K562 (cell line): ENCODE results near the gene OPA3. TPM values are rescaled to one million over a fixed set of nuclear protein-coding genes. Genes with fewer than 3 reads are reported as not detected.

Source experiments
- ATAC-seq: fragments of 200-7000 bp; cut with Tn5 transposase; 3 replicates; pipeline ENCODE4 v1.9.1; 2020; ENCODE audit warnings: moderate library complexity
- BruUV-seq: library from RNA; stranded (reverse); fragments of 400-500 nt; replicated peaks from 2 replicates; lab custom pipeline; 2021; lab: Mats Ljungman, UMichigan
- CTCF ChIA-PET: fragments of 300-600 bp; formaldehyde crosslinking; extraction: SDS; loops from one replicate; lab custom pipeline; 2021; ENCODE audit warnings: low intra/inter-chr PET ratio; lab: Yijun Ruan, JAX
- POLR2A ChIA-PET: fragments of 300-600, 350-650 bp; sonication (Branson Sonifier 250); formaldehyde crosslinking; extraction: SDS; loops from one replicate; lab custom pipeline; 2021; ENCODE audit warnings: antibody characterized with exemption, inconsistent platforms; lab: Yijun Ruan, JAX
- DNase-seq, 4 experiments: peaks; one replicate each; pipeline versions ENCODE4 v3.0.0 to v3.0.0-alpha.2; 2011 to 2018; ENCODE audit warnings: low spot score in 3 of 4, mixed read lengths in 3 of 4; ENCODE audit errors: extremely low read depth in 1 of 4
- FAIRE-seq: peaks from 2 replicates; lab custom pipeline; 2011; peaks lifted over from hg19 to GRCh38; lab: Jason Lieb, UNC
- H2AFZ ChIP-seq: 2 replicates; pipeline ENCODE4 v1.6.0; 2011; ENCODE audit warnings: low read depth, low read length, control low read depth, inconsistent platforms
- H3K27ac ChIP-seq: fragments of 200-600 bp; 3 replicates; pipeline ENCODE4 v1.8.0; 2011; ENCODE audit warnings: low read depth, mild to moderate bottlenecking, control low read depth, inconsistent platforms, low read length, moderate library complexity, mixed read lengths; ENCODE audit errors: extremely low read depth
- H3K27me3 ChIP-seq, 2 experiments: fragments of 300-600 bp in 1 of 2; 2 replicates in 1 of 2; 3 replicates in 1 of 2; pipeline versions ENCODE4 v1.6.0 to v1.8.0; 2011; ENCODE audit warnings: inconsistent platforms in 2 of 2, low read length in 2 of 2, mild to moderate bottlenecking in 1 of 2, mixed read lengths in 1 of 2, moderate library complexity in 1 of 2; ENCODE audit not compliant: control insufficient read depth in 2 of 2, insufficient read depth in 2 of 2
- H3K36me3 ChIP-seq: fragments of 300-600 bp; 3 replicates; pipeline ENCODE4 v1.8.0; 2011; ENCODE audit warnings: mild to moderate bottlenecking, low read length, inconsistent platforms; ENCODE audit not compliant: control insufficient read depth, insufficient read depth
- H3K4me1 ChIP-seq, 2 experiments: fragments of 200-600 bp in 1 of 2; replicated peaks in 1 of 2; 2 replicates in 1 of 2; 3 replicates in 1 of 2; pipeline versions ENCODE4 v1.5.1 to v1.8.0; 2011; ENCODE audit warnings: inconsistent platforms in 2 of 2, low read length in 2 of 2, mild to moderate bottlenecking in 1 of 2, mixed read lengths in 1 of 2, moderate library complexity in 1 of 2; ENCODE audit not compliant: control insufficient read depth in 2 of 2, insufficient read depth in 2 of 2
- H3K4me2 ChIP-seq: 2 replicates; pipeline ENCODE4 v1.6.1; 2011; ENCODE audit warnings: low read length, control low read depth, inconsistent platforms, mixed read lengths; ENCODE audit not compliant: insufficient read depth
- H3K4me3 ChIP-seq: fragments of 200-600 bp; sonication (generic), shearing (Covaris generic); 2 replicates; pipeline ENCODE4 v1.5.1; 2016; ENCODE audit warnings: control low read depth, inconsistent platforms
- H3K79me2 ChIP-seq: fragments of 200-600 bp; 3 replicates; pipeline ENCODE4 v1.8.0; 2011; ENCODE audit warnings: low read length, inconsistent platforms; ENCODE audit not compliant: control insufficient read depth, insufficient read depth
- H3K9ac ChIP-seq, 2 experiments: 2 replicates each; pipeline versions ENCODE4 v1.6.0 to v1.6.1; 2011; ENCODE audit warnings: low read depth in 2 of 2, low read length in 2 of 2, control low read depth in 1 of 2, inconsistent platforms in 1 of 2, mild to moderate bottlenecking in 1 of 2, mixed read lengths in 1 of 2; ENCODE audit not compliant: insufficient read depth in 1 of 2
- H3K9me1 ChIP-seq: one replicate; pipeline ENCODE4 v1.6.0; 2011; ENCODE audit warnings: inconsistent platforms, mild to moderate bottlenecking, low read length, moderate library complexity; ENCODE audit not compliant: control insufficient read depth, insufficient read depth
- H3K9me3 ChIP-seq: replicated peaks from 2 replicates; pipeline ENCODE4 v1.5.1; 2011; ENCODE audit warnings: low read depth, low read length, inconsistent platforms; ENCODE audit not compliant: control insufficient read depth, insufficient read depth
- H4K20me1 ChIP-seq: replicated peaks from 2 replicates; pipeline ENCODE4 v1.6.1; 2011; ENCODE audit warnings: low read length, inconsistent platforms, mixed read lengths; ENCODE audit not compliant: control insufficient read depth, insufficient read depth
- ATF4 ChIP-seq: fragments of 450-650 bp; formaldehyde crosslinking; IDR thresholded peaks from 2 replicates; pipeline ENCODE4 v1.4.0; 2022; ENCODE audit warnings: mild to moderate bottlenecking, moderate library complexity
- BCL6 ChIP-seq: fragments of 250-450 bp; sonication (Bioruptor Pico); IDR thresholded peaks from 2 replicates; pipeline ENCODE4 v1.4.0; 2020
- ZKSCAN1 ChIP-seq: fragments of 150-350 bp; IDR thresholded peaks from 2 replicates; pipeline ENCODE4 v1.6.1; 2016; ENCODE audit warnings: low read depth, low read length
- ZNF184 ChIP-seq: sonication (generic); formaldehyde crosslinking; IDR thresholded peaks from 2 replicates; pipeline ENCODE4 v1.5.0; 2020; ENCODE audit warnings: missing genetic modification reagents
- WGBS: fragments of 100-300 bp; shearing (Covaris generic); methylation state at CpG from one replicate; pipeline ENCODE4 v1.1.6; 2016; ENCODE audit warnings: low coverage, mixed read lengths; ENCODE audit not compliant: insufficient coverage; ENCODE audit errors: missing lambda C conversion rate; 5-methylcytosine and 5-hydroxymethylcytosine counted together
- in situ Hi-C: fragments of 300-500 bp; cut with MboI; formaldehyde crosslinking; loops from 4 replicates; pipeline ENCODE4 v1.15.0; 2018; ENCODE audit warnings: inconsistent platforms, mixed read lengths
- intact Hi-C: fragments of 100-400 bp; cut with micrococcal nuclease; formaldehyde crosslinking; loops from 2 replicates; pipeline ENCODE4 v1.14.2; 2022
- polyA plus RNA-seq, 8 experiments: library from polyadenylated mRNA; depleted of rRNA in 4 of 8; stranded (reverse) in 5 of 8; unstranded in 3 of 8; fragments of >200 nt; fragmentation: Nextera tagmentation in 2 of 8; fragmentation: Illumina TruSeq in 1 of 8; extraction: Ambion mirVana in 2 of 8; extraction: Trizol in 1 of 8; gene quantifications; 2 replicates each; pipeline versions ENCODE4 v1.2.1 to v1.2.3, GENCODE V29; 2011 to 2014; ENCODE audit warnings: inconsistent platforms in 1 of 8, missing spikeins in 1 of 8
- total RNA-seq, 7 experiments: library from RNA; depleted of rRNA in 6 of 7; stranded (reverse); fragments of >200 nt in 6 of 7; fragmentation: Illumina TruSeq in 2 of 7; extraction: Trizol in 2 of 7; gene quantifications; 2 replicates each; pipeline versions ENCODE4 v1.2.1 to v1.2.3, GENCODE V29; 2011 to 2021; ENCODE audit warnings: low replicate concordance in 1 of 7

The OPA3 gene
- total and polyA plus RNA-seq, 9 of the 15 experiments (the other 6 are each of a cell fraction or from before 2014, with no cell fraction given): 1.4 to 18.8 (median 9.0) TPM

DNA sequence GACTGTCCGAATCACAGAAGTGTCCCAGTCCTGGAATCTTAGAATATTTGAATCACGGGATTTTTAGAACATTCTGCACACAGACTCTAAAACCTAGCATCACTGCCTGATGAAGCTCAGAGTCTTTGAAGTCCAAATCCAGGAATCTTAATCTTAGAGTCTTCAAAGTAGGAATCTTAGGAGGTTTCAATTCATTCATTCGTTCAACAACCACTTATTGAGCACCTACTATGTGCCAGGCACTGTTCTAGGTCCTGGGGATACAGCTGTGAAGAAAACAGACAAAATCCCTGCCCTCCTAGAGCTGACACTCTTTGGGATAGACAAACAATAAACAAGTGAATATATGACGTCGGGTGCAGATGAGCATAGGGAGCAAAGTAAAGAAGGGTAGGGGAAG lies 89.4 kb downstream of the OPA3 start:
- ATAC-seq (no peak), DNase-seq (no peak), FAIRE-seq (no peak)
- Histone ChIP-seq H3K9me3 (no peaks in the 10 kb centered on the region), H3K4me2 (no peak overlapping the region), H3K79me2 (peaks cover 6% of the 10 kb centered on the region; the same call in 1 of the 3 replicates), H3K9ac (no peak overlapping the region), H3K4me1 (peaks cover 10 to 68% of the 10 kb centered on the region in 2 experiments; a peak in 4 of 5 replicates), H3K27ac (no peak overlapping the region), H3K9me1 (no peaks in the 10 kb centered on the region), H3K4me3 (no peak overlapping the region), H3K36me3 (no peaks in the 10 kb centered on the region), H2AFZ (no peak overlapping the region), H4K20me1 (no peaks in the 10 kb centered on the region), H3K27me3 (peaks cover 3 to 16% of the 10 kb centered on the region in 2 experiments; a peak in 3 of 5 replicates)
- WGBS: 18% methylated on average over 5 of the region's 5 CpGs
- no TSS peak for BruUV-seq
- ChIA-PET CTCF (no interaction called here), POLR2A (interaction anchor here (0.6 to 1.7 kb wide), 4 partner anchors 10 to 29 kb away, joined by 3 to 12 read pairs (median 5); no protein-coding TSS in a partner anchor)
- TF ChIP-seq ZKSCAN1 (peak; percentile 86), BCL6 (CRISPR knock-in tag) (no peak)
- in situ Hi-C loops (no loop called here), intact Hi-C loops (no loop called here)

DNA sequence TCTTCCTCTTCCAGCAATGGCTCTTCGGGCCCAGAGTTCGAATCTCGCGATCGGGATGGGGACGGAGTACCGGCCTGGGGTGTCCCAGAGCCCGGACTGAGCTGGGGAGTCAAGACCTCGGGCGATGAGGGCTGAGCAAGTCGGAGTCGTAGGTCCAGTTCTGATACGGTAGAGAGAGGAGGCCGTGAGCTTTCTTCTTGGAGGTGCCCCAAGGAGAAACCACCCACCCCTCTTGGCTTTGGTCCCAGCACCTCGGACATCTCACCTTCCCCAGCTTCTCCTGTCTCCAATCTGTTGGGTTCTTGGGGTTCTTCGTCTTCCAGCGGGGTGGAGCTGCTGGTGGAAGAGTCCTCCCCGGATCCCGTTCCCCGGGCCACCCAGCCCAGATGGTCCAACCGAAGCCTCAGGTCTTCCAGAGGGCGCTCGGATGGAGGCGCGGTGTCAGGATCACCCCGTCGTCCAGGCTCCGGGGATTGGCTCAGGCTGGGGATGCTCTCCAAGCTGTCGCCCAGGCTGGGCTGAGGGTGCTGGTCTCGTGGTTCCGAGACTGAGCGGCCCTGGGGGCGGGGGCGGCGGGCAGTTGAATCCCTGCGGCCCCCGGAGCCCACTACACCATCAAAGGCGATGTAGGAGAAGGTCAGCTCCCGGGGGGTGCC lies 90.2 kb downstream of the OPA3 start:
- in situ Hi-C loops: no loop called here
- Histone ChIP-seq H3K9ac (no peak overlapping the region), H3K4me1 (peaks cover 7 to 61% of the 10 kb centered on the region in 2 experiments; a peak in 4 of 5 replicates), H3K27ac (no peak overlapping the region), H3K27me3 (peaks cover 3 to 16% of the 10 kb centered on the region in 2 experiments; a peak in 3 of 5 replicates), H3K36me3 (no peaks in the 10 kb centered on the region), H3K9me3 (no peaks in the 10 kb centered on the region), H3K4me3 (no peak overlapping the region), H3K9me1 (no peaks in the 10 kb centered on the region), H3K4me2 (peak overlapping the region; percentile 82; the same call in 1 of the 2 replicates), H2AFZ (no peak overlapping the region), H4K20me1 (no peaks in the 10 kb centered on the region), H3K79me2 (peaks cover 6% of the 10 kb centered on the region; the same call in 1 of the 3 replicates)
- no TSS peak for BruUV-seq
- TF ChIP-seq ZNF184 (no peak), ATF4 (CRISPR knock-in tag) (no peak)
- FAIRE-seq (no peak), DNase-seq (no peak), ATAC-seq (no peak)
- intact Hi-C loops: no loop called here
- ChIA-PET POLR2A (interaction anchor here (0.6 to 1.7 kb wide), 3 partner anchors 9 to 30 kb away, joined by 3 to 12 read pairs (median 7); no protein-coding TSS in a partner anchor), CTCF (no interaction called here)
- 59% methylated on average over 36 of the region's 39 CpGs for WGBS
